Measurements from ENCODE around the gene GTF3C1. TPM values are rescaled to one million over a fixed set of nuclear protein-coding genes. Genes with fewer than 3 reads are reported as not detected.

Gene GTF3C1
- polyA plus RNA-seq, 1 donor from 2014 or later, result 54.0 TPM

GRCh38 chr16:27534256-27534655, 15.5 kb downstream of the GTF3C1 start:
- Histone ChIP-seq H3K27ac (ENCODE audit: low read length) (no peak overlapping the region), H3F3A (ENCODE audit: insufficient read depth, low read length, poor library complexity, severe bottlenecking) (no peaks in the 10 kb centered on the region), H4K20me1 (ENCODE audit: insufficient read depth) (no peaks in the 10 kb centered on the region), H3K4me3 (ENCODE audit: low read length) (no peak overlapping the region), H3K9me3 (ENCODE audit: low read length) (no peaks in the 10 kb centered on the region), H3K36me3 (ENCODE audit: insufficient read depth, low read length) (peaks cover 4% of the 10 kb centered on the region), H3K9ac (ENCODE audit: low read length) (no peak overlapping the region), H3K27me3 (ENCODE audit: insufficient read depth, low read depth, low read length) (no peaks in the 10 kb centered on the region), H3K9me2 (ENCODE audit: insufficient read depth, low read length) (no peaks in the 10 kb centered on the region), H3K4me2 (ENCODE audit: low read length) (no peak overlapping the region), H2AFZ (ENCODE audit: low read depth, low read length) (no peak overlapping the region), H3K79me2 (replicated peaks; ENCODE audit: insufficient read depth, low read length) (no peaks in the 10 kb centered on the region)
- TF ChIP-seq SMC3 (conservative IDR thresholded peaks at IDR 0.05; ENCODE audit: poor library complexity), result no peak
- TF ChIP-seq EP300 (conservative IDR thresholded peaks at IDR 0.05; ENCODE audit: poor library complexity, severe bottlenecking), result no peak
- TF ChIP-seq RAD21 (conservative IDR thresholded peaks at IDR 0.05), result no peak
- no peak for TF ChIP-seq EZH2 (IDR thresholded peaks at IDR 0.05; ENCODE audit: borderline replicate concordance, insufficient read depth, low read length, poor library complexity, severe bottlenecking)
- TF ChIP-seq, protein P1, sequence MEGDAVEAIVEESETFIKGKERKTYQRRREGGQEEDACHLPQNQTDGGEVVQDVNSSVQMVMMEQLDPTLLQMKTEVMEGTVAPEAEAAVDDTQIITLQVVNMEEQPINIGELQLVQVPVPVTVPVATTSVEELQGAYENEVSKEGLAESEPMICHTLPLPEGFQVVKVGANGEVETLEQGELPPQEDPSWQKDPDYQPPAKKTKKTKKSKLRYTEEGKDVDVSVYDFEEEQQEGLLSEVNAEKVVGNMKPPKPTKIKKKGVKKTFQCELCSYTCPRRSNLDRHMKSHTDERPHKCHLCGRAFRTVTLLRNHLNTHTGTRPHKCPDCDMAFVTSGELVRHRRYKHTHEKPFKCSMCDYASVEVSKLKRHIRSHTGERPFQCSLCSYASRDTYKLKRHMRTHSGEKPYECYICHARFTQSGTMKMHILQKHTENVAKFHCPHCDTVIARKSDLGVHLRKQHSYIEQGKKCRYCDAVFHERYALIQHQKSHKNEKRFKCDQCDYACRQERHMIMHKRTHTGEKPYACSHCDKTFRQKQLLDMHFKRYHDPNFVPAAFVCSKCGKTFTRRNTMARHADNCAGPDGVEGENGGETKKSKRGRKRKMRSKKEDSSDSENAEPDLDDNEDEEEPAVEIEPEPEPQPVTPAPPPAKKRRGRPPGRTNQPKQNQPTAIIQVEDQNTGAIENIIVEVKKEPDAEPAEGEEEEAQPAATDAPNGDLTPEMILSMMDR (IDR thresholded peaks at IDR 0.05; ENCODE audit: poor library complexity, severe bottlenecking), result no peak
- TF ChIP-seq MXI1 (conservative IDR thresholded peaks at IDR 0.05; ENCODE audit: poor library complexity, severe bottlenecking), result no peak
- no peak for TF ChIP-seq REST (IDR thresholded peaks at IDR 0.05; ENCODE audit: borderline replicate concordance)
- no peak for TF ChIP-seq POLR2AphosphoS5 (IDR thresholded peaks at IDR 0.05)
- TF ChIP-seq TAF1 (IDR thresholded peaks at IDR 0.05; ENCODE audit: low read depth), result no peak

DNA sequence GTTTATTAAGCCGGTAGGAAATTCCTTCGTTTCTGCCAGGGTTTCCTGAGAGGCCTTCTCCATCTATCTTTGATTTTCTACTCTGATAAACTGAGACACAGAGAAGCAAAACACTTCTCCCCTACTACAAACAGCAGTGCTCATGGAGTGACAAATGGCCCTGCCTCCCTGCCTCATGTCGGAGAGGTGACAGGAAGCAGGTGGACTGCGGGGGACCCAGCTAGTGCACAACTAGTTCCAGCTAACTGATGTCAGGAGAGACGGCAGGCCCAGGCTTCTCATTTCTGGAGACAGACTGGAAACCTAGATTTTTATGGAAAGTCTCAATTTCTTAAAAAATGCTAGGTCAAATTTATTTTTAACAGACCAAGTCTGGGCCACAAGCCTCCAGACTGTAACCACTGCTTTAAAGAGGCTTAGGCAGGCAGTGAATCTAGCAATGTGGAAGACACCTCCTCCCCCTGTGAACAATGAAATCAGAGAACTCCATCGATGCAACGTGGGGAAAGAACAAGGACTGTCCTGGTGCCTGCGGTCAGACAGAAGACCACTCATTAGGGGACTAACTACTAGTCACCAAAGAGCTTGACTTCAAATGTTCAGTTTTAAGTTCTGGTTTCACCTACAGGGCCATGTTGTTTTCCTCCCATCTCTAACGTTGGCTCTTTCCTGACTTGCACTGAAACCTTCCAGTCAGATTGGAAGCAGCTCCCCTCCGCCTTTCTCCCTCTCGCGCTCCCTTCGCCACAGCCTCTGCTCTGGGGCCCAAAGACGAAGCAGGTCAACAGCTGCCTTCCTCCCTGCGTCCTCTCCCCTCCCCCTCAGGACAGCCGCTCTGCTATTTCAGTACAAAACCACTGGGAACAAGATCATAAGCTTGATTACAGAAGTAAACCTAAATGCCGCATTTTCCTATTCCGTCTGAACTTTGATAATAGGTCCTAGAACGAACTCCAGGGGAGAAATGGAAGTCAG, 17.6 kb downstream of the GTF3C1 start:
- no peaks in the 10 kb centered on the region for H3F3A ChIP-seq (ENCODE audit: insufficient read depth, low read length, poor library complexity, severe bottlenecking)
- no peak overlapping the region for H3K27ac ChIP-seq (ENCODE audit: low read length)
- H3K9me2 ChIP-seq (ENCODE audit: insufficient read depth, low read length), result no peaks in the 10 kb centered on the region
- no peaks in the 10 kb centered on the region for H3K79me2 ChIP-seq (replicated peaks; ENCODE audit: insufficient read depth, low read length)
- no peak overlapping the region for H2AFZ ChIP-seq (ENCODE audit: low read depth, low read length)
- no peak overlapping the region for H3K4me2 ChIP-seq (ENCODE audit: low read length)
- H3K4me3 ChIP-seq (ENCODE audit: low read length), result no peak overlapping the region
- H3K36me3 ChIP-seq (ENCODE audit: insufficient read depth, low read length), result peaks cover 4% of the 10 kb centered on the region
- no peaks in the 10 kb centered on the region for H4K20me1 ChIP-seq (ENCODE audit: insufficient read depth)
- no peaks in the 10 kb centered on the region for H3K27me3 ChIP-seq (ENCODE audit: insufficient read depth, low read depth, low read length)
- no peak overlapping the region for H3K9ac ChIP-seq (ENCODE audit: low read length)
- no peaks in the 10 kb centered on the region for H3K9me3 ChIP-seq (ENCODE audit: low read length)
- TF ChIP-seq POLR2AphosphoS5 (IDR thresholded peaks at IDR 0.05) (no peak), SMC3 (conservative IDR thresholded peaks at IDR 0.05; ENCODE audit: poor library complexity) (no peak)
